ENCODE results near the gene NAE1.
"Not testable (repeated sequence)": the region's sequence is repeated elsewhere in the genome, so short reads cannot be mapped to it uniquely, and the experiment has no call there.

Gene NAE1

DNA sequence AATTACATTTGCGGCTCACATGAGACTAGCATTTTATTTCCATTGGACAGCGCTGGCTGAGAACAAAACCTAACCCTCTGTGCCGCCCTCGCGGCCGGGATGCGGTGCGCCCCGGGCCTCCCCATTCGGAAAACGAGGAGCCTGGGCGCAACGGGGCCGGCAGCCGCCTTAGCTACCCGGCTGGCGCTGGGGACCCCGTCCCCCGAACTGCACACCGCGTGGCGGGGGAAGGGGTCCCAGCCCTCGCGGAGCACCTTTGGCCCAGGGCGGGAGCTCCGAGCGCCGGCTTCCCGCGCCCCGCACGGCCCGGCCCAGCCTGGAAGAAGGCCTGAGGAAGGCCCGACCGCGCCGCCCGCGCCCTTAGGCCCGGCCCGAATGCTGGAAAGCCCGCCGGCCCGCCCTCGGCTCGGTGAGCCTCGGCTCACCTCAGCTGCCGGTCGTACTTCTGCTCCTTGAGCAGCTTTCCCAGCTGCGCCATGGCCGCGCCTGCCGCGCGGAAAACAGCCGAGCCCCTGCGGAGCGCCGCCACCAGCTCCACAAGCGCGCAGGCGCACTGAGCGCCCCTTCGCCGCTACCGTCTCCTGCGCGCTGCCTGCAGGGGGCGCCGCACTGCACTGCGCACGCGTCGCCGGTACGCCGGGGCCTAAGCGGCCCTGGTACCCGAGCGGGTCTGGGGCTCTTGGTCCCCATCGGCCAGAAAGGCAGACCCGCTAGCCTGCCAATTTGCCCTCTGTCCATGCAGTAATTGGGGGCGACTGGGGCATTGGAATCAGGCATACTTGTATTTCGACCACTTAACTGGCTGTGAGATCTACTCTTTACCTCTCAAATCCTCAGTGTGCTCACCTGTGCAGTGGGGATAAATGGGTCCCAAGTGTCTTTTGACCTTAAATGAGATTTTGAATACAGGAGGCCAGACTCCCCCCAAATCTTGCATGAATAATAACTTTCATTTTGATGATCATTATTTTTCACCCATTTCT, at the start of gene NAE1:
Gene NAE1 (minus strand): TSS at position 555 of the 983 bp plus-strand sequence. CDS start 77 bp downstream, at position 478.
- H3K27ac ChIP-seq = peak within 1 kb of the TSS; percentile 79
- TF ChIP-seq, protein P1, sequence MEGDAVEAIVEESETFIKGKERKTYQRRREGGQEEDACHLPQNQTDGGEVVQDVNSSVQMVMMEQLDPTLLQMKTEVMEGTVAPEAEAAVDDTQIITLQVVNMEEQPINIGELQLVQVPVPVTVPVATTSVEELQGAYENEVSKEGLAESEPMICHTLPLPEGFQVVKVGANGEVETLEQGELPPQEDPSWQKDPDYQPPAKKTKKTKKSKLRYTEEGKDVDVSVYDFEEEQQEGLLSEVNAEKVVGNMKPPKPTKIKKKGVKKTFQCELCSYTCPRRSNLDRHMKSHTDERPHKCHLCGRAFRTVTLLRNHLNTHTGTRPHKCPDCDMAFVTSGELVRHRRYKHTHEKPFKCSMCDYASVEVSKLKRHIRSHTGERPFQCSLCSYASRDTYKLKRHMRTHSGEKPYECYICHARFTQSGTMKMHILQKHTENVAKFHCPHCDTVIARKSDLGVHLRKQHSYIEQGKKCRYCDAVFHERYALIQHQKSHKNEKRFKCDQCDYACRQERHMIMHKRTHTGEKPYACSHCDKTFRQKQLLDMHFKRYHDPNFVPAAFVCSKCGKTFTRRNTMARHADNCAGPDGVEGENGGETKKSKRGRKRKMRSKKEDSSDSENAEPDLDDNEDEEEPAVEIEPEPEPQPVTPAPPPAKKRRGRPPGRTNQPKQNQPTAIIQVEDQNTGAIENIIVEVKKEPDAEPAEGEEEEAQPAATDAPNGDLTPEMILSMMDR (conservative IDR thresholded peaks at IDR 0.05) = peak; percentile 92

DNA sequence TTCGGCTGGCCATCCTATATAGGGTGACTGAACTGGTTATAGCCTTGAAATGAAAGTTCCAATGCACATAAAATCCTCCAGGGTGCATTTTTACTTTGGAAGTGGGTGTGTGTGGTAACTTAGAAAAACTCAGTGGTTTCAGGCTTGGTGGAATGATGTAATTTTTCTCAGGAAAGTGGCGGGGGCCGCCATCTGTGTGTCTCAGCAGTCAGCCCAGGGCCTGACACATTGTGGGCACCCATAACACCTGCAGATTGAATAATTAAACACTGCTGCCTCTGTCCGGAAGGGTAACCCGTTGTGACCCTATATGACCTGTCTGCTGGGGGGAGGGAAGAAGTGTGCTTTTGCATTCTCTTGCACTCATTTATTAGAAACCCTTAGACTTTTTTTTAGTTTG, 47.3 kb upstream of the NAE1 start:
- H3K27ac ChIP-seq = no peak overlapping the region
- TF ChIP-seq, protein P1 (conservative IDR thresholded peaks at IDR 0.05) = no peak

DNA sequence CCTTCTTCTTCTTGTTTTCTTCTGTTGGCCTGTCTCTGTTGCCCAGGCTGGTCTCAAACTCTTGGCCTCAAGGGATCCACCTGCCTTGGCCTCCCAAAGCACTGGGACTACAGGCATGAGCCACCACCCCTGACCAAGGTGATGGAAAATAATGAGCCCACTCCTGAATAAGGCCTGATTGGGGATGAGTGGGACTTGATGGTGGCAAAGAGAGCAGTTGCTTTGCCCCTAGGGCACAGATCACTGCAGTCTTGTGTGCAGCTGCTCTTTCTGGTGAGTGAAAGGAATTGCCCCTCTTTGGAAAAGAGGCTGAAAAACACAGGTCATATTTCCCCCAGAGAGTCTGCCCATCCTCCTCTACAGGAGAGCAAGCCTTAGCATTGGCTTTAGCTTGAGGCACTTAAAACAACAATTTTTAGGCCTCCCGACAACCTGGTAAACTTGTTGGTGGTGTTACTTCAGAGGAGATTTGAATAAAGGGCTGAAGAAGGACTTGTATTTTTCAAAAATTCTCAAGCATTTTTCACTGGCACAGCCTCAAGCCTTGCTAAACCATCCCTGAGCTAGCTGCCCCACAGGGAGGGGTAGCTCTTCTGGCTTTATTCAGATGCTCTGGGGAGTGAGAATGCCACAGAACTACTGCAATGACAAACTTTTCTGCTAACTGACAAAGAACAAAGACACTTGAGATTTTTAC, 43.5 kb upstream of the NAE1 start:
- H3K27ac ChIP-seq = no peak overlapping the region
- TF ChIP-seq, protein P1 (conservative IDR thresholded peaks at IDR 0.05) = no peak

DNA sequence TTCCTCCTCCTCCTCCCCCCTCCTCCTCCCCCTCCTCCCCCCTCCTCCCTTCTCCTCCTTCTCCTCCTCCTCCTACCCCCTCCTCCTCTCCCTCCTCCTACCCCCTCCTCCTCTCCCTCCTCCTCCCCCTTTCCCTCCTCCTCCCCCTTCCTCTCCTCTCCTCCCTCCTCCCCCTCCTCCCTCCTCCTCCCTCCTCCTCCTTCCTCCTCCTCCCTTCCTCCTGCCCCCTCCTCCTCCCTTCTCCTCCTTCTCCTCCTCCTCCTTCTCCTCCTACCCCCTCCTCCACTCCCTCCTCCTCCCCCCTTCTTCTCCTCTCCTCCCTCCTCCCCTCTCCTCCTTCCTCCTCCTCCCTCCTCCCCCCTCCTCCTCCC, 42.9 kb upstream of the NAE1 start:
- no peak overlapping the region for H3K27ac ChIP-seq
- TF ChIP-seq, protein P1 (conservative IDR thresholded peaks at IDR 0.05) = no peak

DNA sequence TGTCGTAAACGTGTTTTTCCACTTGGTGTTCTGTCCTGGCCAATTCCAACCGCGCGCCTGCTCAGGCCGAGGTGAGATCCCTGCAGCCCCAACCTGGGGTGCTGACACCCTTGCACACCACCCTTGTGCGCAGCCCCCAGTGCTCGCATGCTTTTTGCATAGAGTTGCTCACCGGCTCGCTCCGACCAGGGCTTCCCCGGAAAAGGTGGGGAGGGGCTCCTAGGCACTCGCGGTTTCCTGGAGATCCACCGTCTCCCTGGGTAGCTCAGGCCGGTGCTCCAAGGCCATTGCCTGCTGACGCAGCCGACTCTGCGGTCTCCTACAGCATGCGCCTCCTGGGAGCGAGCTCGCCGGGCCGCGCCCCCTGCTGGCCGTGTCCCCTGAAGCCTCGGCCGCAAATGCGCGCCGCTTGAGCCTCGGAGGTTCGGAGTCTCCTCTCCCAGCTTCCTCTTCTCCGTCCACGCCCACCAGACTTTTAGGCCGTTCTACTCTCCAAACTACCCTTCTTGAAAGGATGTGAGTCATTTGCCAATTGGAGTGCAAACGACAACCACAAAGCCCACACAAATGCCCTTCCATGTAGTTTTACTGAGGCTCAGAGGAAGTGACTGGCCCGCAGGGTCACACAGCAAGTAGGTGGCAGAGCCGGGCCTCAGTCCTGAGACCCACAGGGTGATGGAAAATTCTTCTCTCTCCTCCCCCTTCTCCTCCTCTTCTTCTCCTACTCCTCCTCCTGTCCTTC, 42.3 kb upstream of the NAE1 start:
- TF ChIP-seq, protein P1 (conservative IDR thresholded peaks at IDR 0.05) = peak; percentile 88
- H3K27ac ChIP-seq = peak overlapping the region; percentile 52

DNA sequence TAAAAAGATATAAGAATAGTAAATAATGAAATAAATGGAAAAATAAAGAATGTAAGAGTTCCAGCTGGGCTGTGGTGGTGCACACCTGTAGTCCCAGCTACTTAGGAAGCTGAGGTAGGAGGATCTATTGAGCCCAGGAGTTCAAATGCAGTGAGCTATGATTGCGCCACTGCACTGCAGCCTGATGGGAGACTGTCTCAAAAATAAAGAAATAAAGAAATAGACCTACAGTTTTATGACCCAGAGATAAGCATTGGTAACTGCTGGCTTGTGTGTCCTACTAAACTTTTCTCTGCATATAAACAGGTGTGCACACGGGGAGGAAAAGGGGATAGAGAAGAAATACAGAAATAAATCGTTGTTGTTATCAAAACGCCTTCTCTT, 41.8 kb upstream of the NAE1 start:
- peak overlapping the region; percentile 52 for H3K27ac ChIP-seq
- TF ChIP-seq, protein P1 (conservative IDR thresholded peaks at IDR 0.05) = no peak

DNA sequence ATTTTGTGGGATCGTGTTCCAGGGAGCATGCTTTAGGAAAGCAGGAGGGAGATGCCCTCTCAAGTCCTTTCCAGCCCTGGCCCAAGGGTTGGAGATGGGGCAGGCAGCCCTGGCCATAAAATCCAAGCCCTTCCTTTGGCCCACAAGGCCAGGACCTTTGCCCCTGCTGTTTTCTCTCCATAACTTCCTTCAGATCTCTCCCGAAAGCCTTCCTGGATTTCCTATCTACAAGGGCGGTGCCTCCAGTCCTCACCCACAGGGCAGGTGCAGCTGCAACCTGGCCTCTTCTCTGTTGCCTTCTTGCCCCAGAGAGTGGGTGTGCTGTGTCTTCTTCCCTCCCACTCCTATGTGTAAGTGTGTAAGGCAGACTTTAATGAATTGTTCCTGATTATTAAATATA, 41.1 kb upstream of the NAE1 start:
- H3K27ac ChIP-seq = no peak overlapping the region
- TF ChIP-seq, protein P1 (conservative IDR thresholded peaks at IDR 0.05) = no peak

DNA sequence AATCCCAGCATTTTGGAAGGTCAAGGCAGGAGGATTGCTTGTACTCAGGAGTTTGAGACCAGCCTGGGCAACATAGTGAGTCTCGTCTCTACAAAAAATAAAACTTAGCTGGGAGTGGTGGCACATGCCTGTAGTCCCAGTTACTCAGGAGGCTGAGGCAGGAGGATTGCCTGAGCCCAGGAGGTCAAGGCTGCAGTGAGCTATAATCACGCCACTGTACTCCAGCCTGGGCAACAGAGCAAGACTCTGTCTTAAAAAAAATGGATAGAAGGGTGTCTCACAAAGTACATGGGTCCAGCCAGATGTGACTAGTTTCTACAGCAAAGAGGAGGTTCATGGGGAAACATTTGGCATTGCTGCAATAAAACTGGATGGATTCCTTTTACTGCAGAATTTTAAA, 40.6 kb upstream of the NAE1 start:
- not testable (repeated sequence) for H3K27ac ChIP-seq
